Suprapubic skin (tissue), 3 donors: ENCODE data around the gene OR9K2.

ENCODE experiments used
- POLR2A ChIP-seq, 2 donors: fragments of 450-650 bp; IDR thresholded peaks; one replicate each; pipeline ENCODE4 v1.6.1; 2017; ENCODE audit warnings: antibody characterized with exemption in 2 of 2, mild to moderate bottlenecking in 2 of 2, moderate library complexity in 2 of 2
- TF ChIP-seq, protein P1 (sequence below), 2 donors: fragments of 200-600 bp in 1 of 2; fragments of 450-650 bp in 1 of 2; sonication (generic) in 1 of 2; IDR thresholded peaks; one replicate each; pipeline ENCODE4 v1.5.1; 2016 to 2019; ENCODE audit warnings: antibody characterized with exemption in 2 of 2, mild to moderate bottlenecking in 1 of 2, moderate library complexity in 1 of 2

DNA sequence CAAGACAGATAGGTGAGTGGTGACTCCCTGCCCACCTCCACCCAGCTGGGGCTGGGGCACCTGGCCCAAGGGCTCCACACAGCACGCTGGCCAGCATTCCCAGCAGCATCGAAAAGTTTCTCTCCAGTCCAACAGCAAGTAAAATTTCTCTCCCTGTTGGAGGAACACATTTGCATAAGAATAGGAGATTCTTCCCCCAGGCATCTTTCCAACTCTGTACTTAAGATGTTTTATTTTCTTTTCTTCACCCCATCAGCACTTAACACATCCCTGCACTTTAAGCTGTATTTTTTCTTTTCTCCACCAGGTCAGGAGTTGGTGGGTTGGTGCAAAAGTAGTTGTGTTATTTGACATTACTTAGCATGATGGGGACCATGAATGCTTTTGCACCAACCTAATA is 47.2 kb downstream of the OR9K2 start:
- TF ChIP-seq, protein P1, sequence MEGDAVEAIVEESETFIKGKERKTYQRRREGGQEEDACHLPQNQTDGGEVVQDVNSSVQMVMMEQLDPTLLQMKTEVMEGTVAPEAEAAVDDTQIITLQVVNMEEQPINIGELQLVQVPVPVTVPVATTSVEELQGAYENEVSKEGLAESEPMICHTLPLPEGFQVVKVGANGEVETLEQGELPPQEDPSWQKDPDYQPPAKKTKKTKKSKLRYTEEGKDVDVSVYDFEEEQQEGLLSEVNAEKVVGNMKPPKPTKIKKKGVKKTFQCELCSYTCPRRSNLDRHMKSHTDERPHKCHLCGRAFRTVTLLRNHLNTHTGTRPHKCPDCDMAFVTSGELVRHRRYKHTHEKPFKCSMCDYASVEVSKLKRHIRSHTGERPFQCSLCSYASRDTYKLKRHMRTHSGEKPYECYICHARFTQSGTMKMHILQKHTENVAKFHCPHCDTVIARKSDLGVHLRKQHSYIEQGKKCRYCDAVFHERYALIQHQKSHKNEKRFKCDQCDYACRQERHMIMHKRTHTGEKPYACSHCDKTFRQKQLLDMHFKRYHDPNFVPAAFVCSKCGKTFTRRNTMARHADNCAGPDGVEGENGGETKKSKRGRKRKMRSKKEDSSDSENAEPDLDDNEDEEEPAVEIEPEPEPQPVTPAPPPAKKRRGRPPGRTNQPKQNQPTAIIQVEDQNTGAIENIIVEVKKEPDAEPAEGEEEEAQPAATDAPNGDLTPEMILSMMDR (IDR thresholded peaks at IDR 0.05): no peak
- TF ChIP-seq POLR2A (IDR thresholded peaks at IDR 0.05): no peak
